ENCODE data around the gene ELMOD3. TPM values are rescaled to one million over a fixed set of nuclear protein-coding genes. Genes with fewer than 3 reads are reported as not detected.

ELMOD3 gene
- 15.3 and 23.2 TPM in 2 replicates for total RNA-seq

DNA sequence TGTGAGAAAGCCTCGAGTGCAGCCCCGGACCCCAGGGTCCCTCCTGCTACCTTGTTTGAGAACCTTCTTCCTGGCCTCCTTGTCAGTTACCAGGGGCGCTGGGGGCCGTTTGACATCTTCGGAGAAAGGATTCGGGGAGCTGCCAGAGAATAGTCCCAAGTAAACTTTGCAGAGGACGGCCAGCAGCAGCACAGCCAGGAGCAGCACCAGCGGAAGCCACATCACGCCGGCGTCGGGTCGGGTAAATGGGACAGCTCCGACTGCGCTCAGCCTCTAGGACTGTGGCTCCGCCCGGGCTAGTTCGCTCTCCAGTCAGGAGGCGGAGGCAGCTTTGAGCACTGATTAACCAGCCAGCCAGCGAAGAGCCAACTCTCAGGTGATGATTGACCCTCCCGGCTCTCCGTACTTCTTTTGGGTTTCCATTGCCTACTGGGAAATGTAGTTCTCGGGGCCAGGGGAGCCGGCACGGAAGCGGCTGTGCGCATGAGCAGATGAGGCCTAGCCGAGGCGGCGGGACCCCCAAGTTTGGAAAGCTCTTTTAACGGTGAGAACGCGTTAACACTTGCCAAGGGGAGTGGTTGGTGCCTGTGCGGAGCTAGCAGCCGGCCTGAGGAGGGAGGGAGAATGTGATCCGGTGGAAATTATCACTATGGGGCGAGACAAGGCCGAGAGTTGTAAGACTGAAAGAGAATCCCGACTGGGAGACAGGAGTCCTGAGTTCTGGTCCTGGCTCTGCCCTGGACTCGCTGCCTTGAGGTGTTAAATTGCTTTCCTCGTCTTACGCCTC lies at the start of gene ELMOD3, which contains the start of gene RETSAT:
TSS of gene ELMOD3 (plus strand) at position 484 of the 787 bp plus-strand sequence. CDS start 2,430 bp downstream, outside the sequence.
TSS of gene RETSAT (minus strand) at position 243 of the 787 bp plus-strand sequence. CDS start at position 222, 21 bp downstream.

DNA sequence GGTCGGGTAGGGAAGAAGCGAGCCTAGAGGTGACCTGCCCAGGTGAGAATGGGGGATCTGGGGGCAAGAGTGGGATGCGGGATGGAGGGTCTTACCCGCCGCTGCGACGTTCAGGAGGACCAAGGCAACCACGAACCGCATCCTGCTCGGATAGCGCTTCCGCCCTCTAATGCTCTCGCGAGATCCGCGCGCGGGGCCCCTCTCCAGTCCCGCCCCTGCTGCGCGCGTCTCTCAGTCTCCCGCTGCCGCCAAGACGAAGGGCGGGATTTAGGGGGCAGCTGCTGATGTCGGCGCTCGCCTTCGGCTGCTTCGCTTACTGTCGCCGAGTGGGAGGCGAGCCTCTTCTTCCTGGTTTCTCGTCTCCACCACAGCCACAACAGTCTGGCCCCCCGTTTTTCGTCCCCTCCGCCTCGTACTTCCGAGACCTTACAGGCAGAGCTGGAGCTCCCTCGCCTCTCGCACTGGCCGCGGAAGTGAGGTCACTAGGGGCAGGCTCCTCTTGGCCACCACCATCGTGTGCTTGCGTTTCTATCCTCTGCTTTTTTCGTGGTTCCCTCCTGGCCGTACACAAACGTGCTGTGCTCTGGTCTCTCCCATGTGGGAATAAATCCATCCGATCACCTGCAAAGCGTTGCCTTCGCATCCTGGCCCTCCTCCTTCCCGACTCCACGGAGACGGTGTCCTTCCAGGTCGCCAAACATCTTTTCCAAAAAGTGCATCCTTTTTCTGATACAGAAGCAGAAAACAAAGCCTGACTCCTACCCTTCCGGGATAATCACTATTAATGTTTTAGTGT lies 26.5 kb upstream of the ELMOD3 start, which contains the start of gene TGOLN2:
TSS of gene TGOLN2 (minus strand) at position 168 of the 796 bp plus-strand sequence. CDS start at position 141, 27 bp downstream.

DNA sequence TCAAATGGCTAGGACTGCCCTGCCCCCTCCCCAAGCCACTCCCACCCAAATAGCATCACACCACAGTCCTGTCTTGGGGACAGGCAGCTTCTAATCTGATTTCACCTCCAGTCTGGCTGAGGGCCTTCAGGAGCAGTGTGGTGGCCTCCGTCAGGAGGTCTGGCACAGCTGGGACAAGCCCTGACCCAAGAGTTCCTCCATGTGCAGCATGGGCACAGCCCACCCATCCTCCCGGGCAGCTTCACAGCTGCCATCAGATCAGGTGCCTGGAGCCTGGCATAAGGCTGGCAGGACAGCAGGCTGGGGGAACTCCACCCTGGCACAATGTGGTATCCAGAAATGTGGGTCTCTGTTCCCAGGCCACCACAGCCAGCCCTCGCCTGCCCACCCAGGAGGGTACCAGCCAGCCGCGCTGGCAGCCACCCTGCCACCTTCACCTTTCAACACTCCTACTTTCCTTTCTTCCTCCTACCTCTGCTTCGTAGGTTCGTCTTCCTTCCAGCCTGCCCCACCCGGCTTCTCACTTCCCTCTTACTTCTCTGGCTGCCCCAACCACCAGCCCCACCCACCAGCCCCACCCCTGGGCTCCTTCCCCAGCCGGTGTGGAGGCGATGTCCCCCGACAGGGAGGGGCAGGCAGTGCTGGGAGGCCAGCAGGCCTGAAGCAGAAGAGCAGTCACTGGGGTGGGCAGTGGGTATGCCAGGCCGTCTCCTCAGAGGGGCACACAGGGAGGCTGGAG lies 55.4 kb downstream of the ELMOD3 start, which contains the start of gene CAPG:
TSS of gene CAPG (minus strand) at position 522 of the 739 bp plus-strand sequence. CDS start 8,221 bp downstream, outside the sequence.

DNA sequence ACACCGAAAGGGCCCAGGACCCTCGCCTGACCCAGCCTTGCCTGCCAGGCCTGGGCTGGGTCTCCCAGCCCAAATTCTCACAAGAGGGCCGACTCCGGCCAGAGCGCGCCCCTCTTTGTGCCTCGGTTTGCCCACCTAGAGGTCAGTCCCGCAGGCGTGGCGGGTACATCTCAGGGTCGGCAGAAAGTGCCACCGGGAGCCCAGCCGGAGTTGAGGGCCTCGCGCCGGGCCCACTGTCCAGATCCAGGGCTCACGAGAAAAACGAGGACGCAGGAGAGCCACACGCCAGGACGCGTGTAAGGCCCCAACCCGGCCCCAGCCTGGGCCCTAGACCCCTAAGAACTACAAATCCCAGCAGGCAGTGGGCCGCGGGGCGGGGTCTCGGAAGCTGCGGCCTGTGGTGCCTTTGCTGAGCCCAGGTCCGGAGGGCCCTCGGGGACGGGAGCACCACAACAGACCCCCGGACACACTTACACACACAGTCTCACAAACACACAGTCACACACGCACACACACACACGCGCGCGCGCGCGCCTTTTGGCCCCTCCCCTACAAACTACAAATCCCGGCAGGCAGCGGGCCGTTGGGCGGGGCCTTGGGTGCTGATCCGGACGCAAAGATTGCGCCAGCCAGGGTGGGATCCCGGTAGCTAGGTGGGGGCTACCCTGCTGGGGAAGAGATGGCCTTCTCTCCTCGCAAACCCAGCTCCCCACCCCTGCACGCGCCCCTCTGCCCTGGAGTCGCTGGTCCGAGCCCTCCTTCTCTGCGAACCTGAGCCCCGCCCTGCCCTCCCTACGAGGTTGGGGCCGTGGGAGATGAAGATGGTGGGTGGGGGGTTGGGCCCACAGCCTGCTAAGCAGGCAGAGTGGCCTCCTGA lies 63.8 kb downstream of the ELMOD3 start, which contains the start of gene SH2D6:
TSS of gene SH2D6 (plus strand) at position 583 of the 877 bp plus-strand sequence. CDS start 10,752 bp downstream, outside the sequence.

Small RNA genes within 50 kb of the gene (small RNA-seq; reads per million reads assigned to genes)
- gene AC062037.1: not detected
- not detected for gene AC062037.2
- gene RF00019: not detected
- not detected for gene RN7SL113P

Other genes starting within 250 kb of the ELMOD3 start
- 5.1 and 5.2 TPM in 2 replicates for gene TCF7L1, start 221.4 kb upstream of the ELMOD3 start, total RNA-seq
- gene TGOLN2, start 26.8 kb upstream of the ELMOD3 start, total RNA-seq: 134 and 142 TPM in 2 replicates
- 48.3 and 51.9 TPM in 2 replicates for gene RETSAT, start 241 bp upstream of the ELMOD3 start, total RNA-seq
- 148 and 262 TPM in 2 replicates for gene CAPG, start 55.6 kb downstream of the ELMOD3 start, total RNA-seq
- gene SH2D6, start 63.9 kb downstream of the ELMOD3 start, total RNA-seq: 1.6 TPM in 1 of 2 replicates, not detected in the other
- 240 and 245 TPM in 2 replicates for gene MAT2A, start 184.4 kb downstream of the ELMOD3 start, total RNA-seq
- 49.3 and 54.7 TPM in 2 replicates for gene GGCX, start 206.7 kb downstream of the ELMOD3 start, total RNA-seq
- 1.5 and 1.9 TPM in 2 replicates for gene VAMP8, start 222.8 kb downstream of the ELMOD3 start, total RNA-seq
- 32.5 and 59.5 TPM in 2 replicates for gene VAMP5, start 229.7 kb downstream of the ELMOD3 start, total RNA-seq
- gene RNF181, start 241.0 kb downstream of the ELMOD3 start, total RNA-seq: 117 and 168 TPM in 2 replicates
- 15.9 and 22.7 TPM in 2 replicates for gene TMEM150A, start 247.9 kb downstream of the ELMOD3 start, total RNA-seq